GM23338 (cell line): Measurements from ENCODE around the gene ANKRD55. TPM values are rescaled to one million over a fixed set of nuclear protein-coding genes. Genes with fewer than 3 reads are reported as not detected.

ENCODE experiments used
- ATAC-seq: fragments of 200-7000 bp; cut with Tn5 transposase; 3 replicates; pipeline ENCODE4 v1.9.1; 2020
- DNase-seq: peaks from one replicate; pipeline ENCODE4 v3.0.0-alpha.2; 2015; ENCODE audit warnings: low spot score
- H2AFZ ChIP-seq: fragments of 200-600 bp; sonication (generic); 2 replicates; pipeline ENCODE4 v1.8.0; 2016; ENCODE audit warnings: antibody characterized with exemption, mild to moderate bottlenecking, moderate library complexity
- H3F3A ChIP-seq: fragments of 200-600 bp; sonication (generic); replicated peaks from 2 replicates; pipeline ENCODE4 v1.8.0; 2017; ENCODE audit warnings: antibody characterized with exemption, mixed run types, low read depth
- H3K27ac ChIP-seq: fragments of 200-600 bp; sonication (generic); 2 replicates; pipeline ENCODE4 v1.6.1; 2016; ENCODE audit warnings: low read depth
- H3K27me3 ChIP-seq: fragments of 200-600 bp; sonication (generic); 2 replicates; pipeline ENCODE4 v1.8.0; 2016; ENCODE audit warnings: mild to moderate bottlenecking, mixed run types, moderate library complexity; ENCODE audit not compliant: insufficient read depth
- H3K36me3 ChIP-seq: fragments of 200-600 bp; sonication (generic); 2 replicates; pipeline ENCODE4 v1.8.0; 2016; ENCODE audit warnings: mild to moderate bottlenecking; ENCODE audit not compliant: insufficient read depth
- H3K4me1 ChIP-seq: fragments of 200-600 bp; sonication (generic); 2 replicates; pipeline ENCODE4 v1.8.0; 2016; ENCODE audit warnings: mild to moderate bottlenecking, moderate library complexity; ENCODE audit not compliant: insufficient read depth
- H3K4me2 ChIP-seq: fragments of 200-600 bp; sonication (generic); 2 replicates; pipeline ENCODE4 v1.7.1; 2017; ENCODE audit warnings: mixed run types
- H3K4me3 ChIP-seq: fragments of 200-600 bp; sonication (generic); 2 replicates; pipeline ENCODE4 v1.6.1; 2016; ENCODE audit warnings: mixed run types
- H3K79me2 ChIP-seq: fragments of 200-600 bp; sonication (generic); replicated peaks from 2 replicates; pipeline ENCODE4 v1.8.0; 2017; ENCODE audit warnings: mild to moderate bottlenecking; ENCODE audit not compliant: insufficient read depth
- H3K9me2 ChIP-seq: fragments of 200-600 bp; sonication (generic); 2 replicates; pipeline ENCODE4 v1.8.0; 2017; ENCODE audit not compliant: insufficient read depth
- H4K20me1 ChIP-seq: fragments of 200-600 bp; sonication (generic); replicated peaks from 2 replicates; pipeline ENCODE4 v1.8.0; 2017; ENCODE audit warnings: mild to moderate bottlenecking; ENCODE audit not compliant: insufficient read depth
- H3K27ac Mint-ChIP-seq: 2 replicates; pipeline ENCODE4 v1.8.0; 2020; ENCODE audit warnings: inconsistent platforms, mild to moderate bottlenecking, moderate library complexity, mixed read lengths
- H3K27me3 Mint-ChIP-seq: 3 replicates; pipeline ENCODE4 v1.8.0; 2022; ENCODE audit warnings: low read depth, mild to moderate bottlenecking, moderate library complexity, mixed read lengths, inconsistent platforms; ENCODE audit not compliant: insufficient read depth, poor library complexity
- H3K36me3 Mint-ChIP-seq: 3 replicates; pipeline ENCODE4 v1.8.0; 2021; ENCODE audit warnings: low read depth, mild to moderate bottlenecking, inconsistent platforms, moderate library complexity, mixed read lengths
- H3K4me1 Mint-ChIP-seq: 3 replicates; pipeline ENCODE4 v1.8.0; 2020; ENCODE audit warnings: mild to moderate bottlenecking, inconsistent platforms, mixed read lengths
- H3K4me3 Mint-ChIP-seq: 3 replicates; pipeline ENCODE4 v1.8.0; 2021; ENCODE audit warnings: moderate library complexity, mild to moderate bottlenecking, inconsistent platforms, mixed read lengths
- H3K9me3 Mint-ChIP-seq: 3 replicates; pipeline ENCODE4 v1.8.0; 2020; ENCODE audit warnings: moderate library complexity, mild to moderate bottlenecking, inconsistent platforms, mixed read lengths
- CREB1 ChIP-seq: fragments of 250-450 bp; sonication (Bioruptor Pico); IDR thresholded peaks from 2 replicates; pipeline ENCODE4 v1.5.0; 2020; ENCODE audit warnings: low read depth, mild to moderate bottlenecking, moderate library complexity
- CTCF ChIP-seq, 2 experiments: fragments of 200-600 bp in 1 of 2; sonication (generic) in 1 of 2; conservative IDR thresholded peaks; 2 replicates each; pipeline versions ENCODE4 v1.5.1 to v1.6.1; 2016 to 2017; ENCODE audit warnings: antibody characterized with exemption in 2 of 2, low read depth in 2 of 2, mild to moderate bottlenecking in 2 of 2, moderate library complexity in 1 of 2
- EZH2 ChIP-seq: fragments of 200-600 bp; sonication (generic); IDR thresholded peaks from one replicate; pipeline ENCODE4 v1.8.0; 2017; ENCODE audit warnings: antibody characterized with exemption, mild to moderate bottlenecking, low read depth; ENCODE audit not compliant: unreplicated experiment
- EZH2phosphoT487 ChIP-seq: fragments of 200-600 bp; sonication (generic); IDR thresholded peaks from one replicate; pipeline ENCODE4 v1.8.1; 2018; ENCODE audit warnings: antibody characterized with exemption; ENCODE audit not compliant: unreplicated experiment
- JUNB ChIP-seq: IDR thresholded peaks from one replicate; pipeline ENCODE4 v1.6.1; 2016; ENCODE audit warnings: antibody characterized with exemption; ENCODE audit not compliant: unreplicated experiment
- NANOG ChIP-seq: IDR thresholded peaks from 2 replicates; pipeline ENCODE4 v1.6.1; 2016; ENCODE audit warnings: antibody characterized with exemption, borderline replicate concordance
- POLR2AphosphoS5 ChIP-seq: IDR thresholded peaks from 2 replicates; pipeline ENCODE4 v1.6.1; 2016; ENCODE audit warnings: antibody characterized with exemption, low read depth
- STAT1 ChIP-seq: IDR thresholded peaks from one replicate; pipeline ENCODE4 v1.6.1; 2016; ENCODE audit warnings: antibody characterized with exemption; ENCODE audit not compliant: unreplicated experiment
- ZNF114 ChIP-seq: fragments of 250-450 bp; sonication (Bioruptor Pico); IDR thresholded peaks from 2 replicates; pipeline ENCODE4 v1.5.0; 2020; ENCODE audit warnings: mild to moderate bottlenecking, moderate library complexity
- ZNF331 ChIP-seq: fragments of 250-450 bp; sonication (Bioruptor Pico); IDR thresholded peaks from 2 replicates; pipeline ENCODE4 v1.5.0; 2020; ENCODE audit warnings: low read depth, mild to moderate bottlenecking, moderate library complexity
- polyA plus RNA-seq: library from polyadenylated mRNA; unstranded; fragments of >200 nt; fragmentation: Nextera tagmentation; extraction: Ambion mirVana; gene quantifications from 2 replicates; pipeline ENCODE4 v1.2.1, GENCODE V29; 2016
- total RNA-seq: library from RNA; depleted of rRNA; stranded (reverse); fragments of >200 nt; shearing (Covaris generic); gene quantifications from 2 replicates; pipeline ENCODE4 v1.2.3, GENCODE V29; 2014
- TF ChIP-seq, protein P1 (sequence below): fragments of 250-450 bp; sonication (Bioruptor Pico); IDR thresholded peaks from 2 replicates; pipeline ENCODE4 v1.5.0; 2020; ENCODE audit warnings: mild to moderate bottlenecking, moderate library complexity
- TF ChIP-seq, protein P2 (sequence below): IDR thresholded peaks from 2 replicates; pipeline ENCODE4 v1.6.1; 2016; ENCODE audit warnings: antibody characterized with exemption
- TF ChIP-seq, protein P3 (sequence below): IDR thresholded peaks from one replicate; pipeline ENCODE4 v1.6.1; 2018; ENCODE audit warnings: antibody characterized with exemption; ENCODE audit not compliant: unreplicated experiment

Gene ANKRD55
- total and polyA plus RNA-seq, 2 experiments from 2014 or later = not detected

DNA sequence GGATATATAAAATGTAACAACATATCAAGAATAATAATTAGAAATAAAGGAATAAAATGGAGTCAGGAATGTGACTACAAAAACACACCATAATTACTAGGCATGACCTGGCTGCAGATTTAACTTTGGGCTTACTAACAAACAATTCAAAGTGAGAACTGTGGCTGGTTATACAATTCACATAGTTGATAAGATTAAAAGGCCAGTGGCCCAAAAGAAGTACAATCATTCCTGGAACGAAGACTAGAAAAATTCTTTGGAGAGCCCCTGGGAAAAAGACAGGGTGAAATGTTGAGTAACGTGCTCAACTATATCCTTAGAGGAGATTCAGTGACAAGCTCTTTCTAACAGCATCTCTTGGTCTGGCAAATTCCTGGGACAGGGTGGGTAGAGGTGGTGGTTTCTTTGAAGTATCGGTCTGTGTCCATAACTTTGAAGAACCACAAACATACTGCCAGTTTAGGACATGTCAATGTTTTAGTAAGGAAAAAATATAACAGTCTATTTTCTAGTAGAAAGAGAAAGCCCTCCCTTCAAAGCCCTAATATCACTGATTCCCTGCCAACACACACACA is 163.4 kb downstream of the ANKRD55 start:
- no peaks in the 10 kb centered on the region for H3K36me3 ChIP-seq
- H4K20me1 ChIP-seq = no peaks in the 10 kb centered on the region
- no peak overlapping the region for H3K4me2 ChIP-seq
- H3K4me1 ChIP-seq = no peaks in the 10 kb centered on the region
- no peak overlapping the region for H3K4me3 Mint-ChIP-seq
- TF ChIP-seq NANOG (no peak), POLR2AphosphoS5 (no peak), STAT1 (no peak), ZNF331 (CRISPR knock-in tag) (no peak), ZNF114 (CRISPR knock-in tag) (no peak), EZH2phosphoT487 (no peak), CTCF (conservative IDR thresholded peaks at IDR 0.05; ENCODE audit: low read depth in 2 of 2) (no peak), JUNB (no peak), EZH2 (no peak), CREB1 (CRISPR knock-in tag) (no peak)
- TF ChIP-seq, protein P1, sequence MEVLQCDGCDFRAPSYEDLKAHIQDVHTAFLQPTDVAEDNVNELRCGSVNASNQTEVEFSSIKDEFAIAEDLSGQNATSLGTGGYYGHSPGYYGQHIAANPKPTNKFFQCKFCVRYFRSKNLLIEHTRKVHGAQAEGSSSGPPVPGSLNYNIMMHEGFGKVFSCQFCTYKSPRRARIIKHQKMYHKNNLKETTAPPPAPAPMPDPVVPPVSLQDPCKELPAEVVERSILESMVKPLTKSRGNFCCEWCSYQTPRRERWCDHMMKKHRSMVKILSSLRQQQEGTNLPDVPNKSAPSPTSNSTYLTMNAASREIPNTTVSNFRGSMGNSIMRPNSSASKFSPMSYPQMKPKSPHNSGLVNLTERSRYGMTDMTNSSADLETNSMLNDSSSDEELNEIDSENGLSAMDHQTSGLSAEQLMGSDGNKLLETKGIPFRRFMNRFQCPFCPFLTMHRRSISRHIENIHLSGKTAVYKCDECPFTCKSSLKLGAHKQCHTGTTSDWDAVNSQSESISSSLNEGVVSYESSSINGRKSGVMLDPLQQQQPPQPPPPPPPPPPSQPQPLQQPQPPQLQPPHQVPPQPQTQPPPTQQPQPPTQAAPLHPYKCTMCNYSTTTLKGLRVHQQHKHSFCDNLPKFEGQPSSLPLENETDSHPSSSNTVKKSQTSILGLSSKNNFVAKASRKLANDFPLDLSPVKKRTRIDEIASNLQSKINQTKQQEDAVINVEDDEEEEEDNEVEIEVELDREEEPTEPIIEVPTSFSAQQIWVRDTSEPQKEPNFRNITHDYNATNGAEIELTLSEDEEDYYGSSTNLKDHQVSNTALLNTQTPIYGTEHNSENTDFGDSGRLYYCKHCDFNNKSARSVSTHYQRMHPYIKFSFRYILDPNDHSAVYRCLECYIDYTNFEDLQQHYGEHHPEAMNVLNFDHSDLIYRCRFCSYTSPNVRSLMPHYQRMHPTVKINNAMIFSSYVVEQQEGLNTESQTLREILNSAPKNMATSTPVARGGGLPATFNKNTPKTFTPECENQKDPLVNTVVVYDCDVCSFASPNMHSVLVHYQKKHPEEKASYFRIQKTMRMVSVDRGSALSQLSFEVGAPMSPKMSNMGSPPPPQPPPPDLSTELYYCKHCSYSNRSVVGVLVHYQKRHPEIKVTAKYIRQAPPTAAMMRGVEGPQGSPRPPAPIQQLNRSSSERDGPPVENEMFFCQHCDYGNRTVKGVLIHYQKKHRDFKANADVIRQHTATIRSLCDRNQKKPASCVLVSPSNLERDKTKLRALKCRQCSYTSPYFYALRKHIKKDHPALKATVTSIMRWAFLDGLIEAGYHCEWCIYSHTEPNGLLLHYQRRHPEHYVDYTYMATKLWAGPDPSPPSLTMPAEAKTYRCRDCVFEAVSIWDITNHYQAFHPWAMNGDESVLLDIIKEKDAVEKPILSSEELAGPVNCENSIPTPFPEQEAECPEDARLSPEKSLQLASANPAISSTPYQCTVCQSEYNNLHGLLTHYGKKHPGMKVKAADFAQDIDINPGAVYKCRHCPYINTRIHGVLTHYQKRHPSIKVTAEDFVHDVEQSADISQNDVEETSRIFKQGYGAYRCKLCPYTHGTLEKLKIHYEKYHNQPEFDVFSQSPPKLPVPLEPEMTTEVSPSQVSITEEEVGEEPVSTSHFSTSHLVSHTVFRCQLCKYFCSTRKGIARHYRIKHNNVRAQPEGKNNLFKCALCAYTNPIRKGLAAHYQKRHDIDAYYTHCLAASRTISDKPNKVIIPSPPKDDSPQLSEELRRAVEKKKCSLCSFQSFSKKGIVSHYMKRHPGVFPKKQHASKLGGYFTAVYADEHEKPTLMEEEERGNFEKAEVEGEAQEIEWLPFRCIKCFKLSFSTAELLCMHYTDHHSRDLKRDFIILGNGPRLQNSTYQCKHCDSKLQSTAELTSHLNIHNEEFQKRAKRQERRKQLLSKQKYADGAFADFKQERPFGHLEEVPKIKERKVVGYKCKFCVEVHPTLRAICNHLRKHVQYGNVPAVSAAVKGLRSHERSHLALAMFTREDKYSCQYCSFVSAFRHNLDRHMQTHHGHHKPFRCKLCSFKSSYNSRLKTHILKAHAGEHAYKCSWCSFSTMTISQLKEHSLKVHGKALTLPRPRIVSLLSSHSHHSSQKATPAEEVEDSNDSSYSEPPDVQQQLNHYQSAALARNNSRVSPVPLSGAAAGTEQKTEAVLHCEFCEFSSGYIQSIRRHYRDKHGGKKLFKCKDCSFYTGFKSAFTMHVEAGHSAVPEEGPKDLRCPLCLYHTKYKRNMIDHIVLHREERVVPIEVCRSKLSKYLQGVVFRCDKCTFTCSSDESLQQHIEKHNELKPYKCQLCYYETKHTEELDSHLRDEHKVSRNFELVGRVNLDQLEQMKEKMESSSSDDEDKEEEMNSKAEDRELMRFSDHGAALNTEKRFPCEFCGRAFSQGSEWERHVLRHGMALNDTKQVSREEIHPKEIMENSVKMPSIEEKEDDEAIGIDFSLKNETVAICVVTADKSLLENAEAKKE (CRISPR knock-in tag) = no peak
- TF ChIP-seq, protein P2, sequence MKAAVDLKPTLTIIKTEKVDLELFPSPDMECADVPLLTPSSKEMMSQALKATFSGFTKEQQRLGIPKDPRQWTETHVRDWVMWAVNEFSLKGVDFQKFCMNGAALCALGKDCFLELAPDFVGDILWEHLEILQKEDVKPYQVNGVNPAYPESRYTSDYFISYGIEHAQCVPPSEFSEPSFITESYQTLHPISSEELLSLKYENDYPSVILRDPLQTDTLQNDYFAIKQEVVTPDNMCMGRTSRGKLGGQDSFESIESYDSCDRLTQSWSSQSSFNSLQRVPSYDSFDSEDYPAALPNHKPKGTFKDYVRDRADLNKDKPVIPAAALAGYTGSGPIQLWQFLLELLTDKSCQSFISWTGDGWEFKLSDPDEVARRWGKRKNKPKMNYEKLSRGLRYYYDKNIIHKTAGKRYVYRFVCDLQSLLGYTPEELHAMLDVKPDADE = no peak
- TF ChIP-seq, protein P3, sequence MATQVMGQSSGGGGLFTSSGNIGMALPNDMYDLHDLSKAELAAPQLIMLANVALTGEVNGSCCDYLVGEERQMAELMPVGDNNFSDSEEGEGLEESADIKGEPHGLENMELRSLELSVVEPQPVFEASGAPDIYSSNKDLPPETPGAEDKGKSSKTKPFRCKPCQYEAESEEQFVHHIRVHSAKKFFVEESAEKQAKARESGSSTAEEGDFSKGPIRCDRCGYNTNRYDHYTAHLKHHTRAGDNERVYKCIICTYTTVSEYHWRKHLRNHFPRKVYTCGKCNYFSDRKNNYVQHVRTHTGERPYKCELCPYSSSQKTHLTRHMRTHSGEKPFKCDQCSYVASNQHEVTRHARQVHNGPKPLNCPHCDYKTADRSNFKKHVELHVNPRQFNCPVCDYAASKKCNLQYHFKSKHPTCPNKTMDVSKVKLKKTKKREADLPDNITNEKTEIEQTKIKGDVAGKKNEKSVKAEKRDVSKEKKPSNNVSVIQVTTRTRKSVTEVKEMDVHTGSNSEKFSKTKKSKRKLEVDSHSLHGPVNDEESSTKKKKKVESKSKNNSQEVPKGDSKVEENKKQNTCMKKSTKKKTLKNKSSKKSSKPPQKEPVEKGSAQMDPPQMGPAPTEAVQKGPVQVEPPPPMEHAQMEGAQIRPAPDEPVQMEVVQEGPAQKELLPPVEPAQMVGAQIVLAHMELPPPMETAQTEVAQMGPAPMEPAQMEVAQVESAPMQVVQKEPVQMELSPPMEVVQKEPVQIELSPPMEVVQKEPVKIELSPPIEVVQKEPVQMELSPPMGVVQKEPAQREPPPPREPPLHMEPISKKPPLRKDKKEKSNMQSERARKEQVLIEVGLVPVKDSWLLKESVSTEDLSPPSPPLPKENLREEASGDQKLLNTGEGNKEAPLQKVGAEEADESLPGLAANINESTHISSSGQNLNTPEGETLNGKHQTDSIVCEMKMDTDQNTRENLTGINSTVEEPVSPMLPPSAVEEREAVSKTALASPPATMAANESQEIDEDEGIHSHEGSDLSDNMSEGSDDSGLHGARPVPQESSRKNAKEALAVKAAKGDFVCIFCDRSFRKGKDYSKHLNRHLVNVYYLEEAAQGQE = no peak
- H3F3A ChIP-seq = no peaks in the 10 kb centered on the region
- no peaks in the 10 kb centered on the region; the same call in 2 of the 3 replicates for H3K9me3 Mint-ChIP-seq
- H3K27me3 ChIP-seq = no peaks in the 10 kb centered on the region
- H3K27ac Mint-ChIP-seq = no peak overlapping the region
- H3K36me3 Mint-ChIP-seq = no peaks in the 10 kb centered on the region
- no peak for ATAC-seq
- peaks cover 7% of the 10 kb centered on the region; the same call in 1 of the 3 replicates for H3K4me1 Mint-ChIP-seq
- DNase-seq = no peak
- H2AFZ ChIP-seq = no peak overlapping the region
- H3K9me2 ChIP-seq = no peaks in the 10 kb centered on the region
- no peak overlapping the region for H3K27ac ChIP-seq
- no peak overlapping the region for H3K4me3 ChIP-seq
- H3K79me2 ChIP-seq = no peaks in the 10 kb centered on the region
- peaks cover 1% of the 10 kb centered on the region for H3K27me3 Mint-ChIP-seq
